ENCODE results near the gene FGD2. TPM values are rescaled to one million over a fixed set of nuclear protein-coding genes. Genes with fewer than 3 reads are reported as not detected.

FGD2 gene
- total and polyA plus RNA-seq, 8 donors: 0.98 to 13.2 (median 2.8) TPM

- intact Hi-C loops (cut with DNase I): loop anchor here in 1 of 3 donors (10.0 kb wide), 2 partner anchors 127 to 247 kb away; partner anchors contain the start of gene C6orf89
- TF ChIP-seq CTCF (IDR thresholded peaks at IDR 0.05): no peak
- WGBS, 2 donors: 73 to 78% methylated on average over 11 of the region's 11 CpGs
- FAIRE-seq (no peak), ATAC-seq (peak in 2 of 4 donors; percentile 6 to 40), DNase-seq (no peak)
- no peaks in the 10 kb centered on the region for H3K4me1 ChIP-seq
- no peaks in the 10 kb centered on the region for H3K36me3 ChIP-seq
- no peaks in the 10 kb centered on the region for H3K9me3 ChIP-seq
- no peaks in the 10 kb centered on the region for H3K27me3 ChIP-seq
- no peak overlapping the region for H3K4me3 ChIP-seq
- H3K27ac ChIP-seq: no peak overlapping the region
Measured at GRCh38 chr6:37011656-37012378, 6.4 kb downstream of the FGD2 start.

DNA sequence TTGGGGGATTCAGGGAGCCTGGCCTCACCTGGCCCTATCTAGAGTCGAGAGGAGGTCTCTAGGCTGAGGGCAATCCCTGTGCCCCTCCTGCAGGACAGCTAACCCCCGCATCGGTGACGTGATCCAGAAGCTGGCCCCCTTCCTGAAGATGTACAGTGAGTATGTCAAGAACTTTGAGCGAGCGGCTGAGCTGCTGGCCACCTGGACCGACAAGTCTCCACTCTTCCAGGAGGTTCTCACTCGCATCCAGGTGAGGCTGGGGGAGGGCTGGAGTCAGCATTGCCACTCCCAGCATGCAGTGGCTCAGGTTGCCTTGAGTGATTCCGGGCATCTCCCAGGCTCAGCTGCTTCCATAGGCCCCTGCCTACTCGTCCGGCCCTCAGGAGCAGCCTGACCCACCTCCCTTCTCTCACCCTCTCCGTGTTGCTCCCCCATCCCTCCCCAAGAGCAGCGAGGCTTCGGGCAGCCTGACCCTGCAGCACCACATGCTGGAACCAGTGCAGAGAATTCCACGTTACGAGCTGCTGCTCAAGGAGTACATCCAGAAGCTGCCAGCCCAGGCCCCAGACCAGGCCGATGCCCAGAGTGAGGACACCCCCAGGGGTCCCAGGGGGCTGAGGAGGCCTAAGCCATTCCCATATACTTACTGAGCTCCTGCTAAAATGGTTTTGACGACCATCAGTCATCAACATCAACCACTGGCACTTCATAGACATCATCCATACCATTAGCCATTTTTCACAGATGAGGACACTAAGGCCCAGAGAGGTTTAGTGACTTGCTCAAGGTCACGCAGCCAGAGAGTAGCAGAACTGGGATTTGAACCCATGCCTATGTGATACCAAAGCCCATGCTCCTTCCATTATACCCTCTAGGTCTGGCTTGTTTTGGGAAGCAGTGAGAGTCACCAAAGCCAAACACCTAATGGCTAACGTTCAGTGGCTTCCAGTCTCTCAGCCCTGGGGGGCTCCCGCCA, 8.3 kb downstream of the FGD2 start:
- WGBS, 2 donors: 86 to 90% methylated on average over 21 of the region's 21 CpGs
- Histone ChIP-seq H3K9me3 (no peaks in the 10 kb centered on the region), H3K27me3 (no peaks in the 10 kb centered on the region), H3K36me3 (no peaks in the 10 kb centered on the region), H3K4me3 (no peak overlapping the region), H3K27ac (no peak overlapping the region), H3K4me1 (peaks cover 2 to 7% (median 4%) of the 10 kb centered on the region in 3 donors)
- intact Hi-C loops (cut with DNase I): loop anchor here in 1 of 3 donors (10.0 kb wide), 2 partner anchors 129 to 249 kb away; partner anchors contain the start of gene C6orf89
- no peak for ATAC-seq
- no peak for FAIRE-seq
- no peak for TF ChIP-seq CTCF (IDR thresholded peaks at IDR 0.05)
- DNase-seq: no peak

- WGBS, 2 donors: 85 to 92% methylated on average over 12 of the region's 12 CpGs
- FAIRE-seq (no peak), ATAC-seq (no peak), DNase-seq (no peak)
- intact Hi-C loops (cut with DNase I): loop anchor here in 1 of 3 donors (10.0 kb wide), 2 partner anchors 130 to 250 kb away; partner anchors contain the start of gene C6orf89
- Histone ChIP-seq H3K27ac (no peak overlapping the region), H3K4me1 (peaks cover 5 to 12% (median 9%) of the 10 kb centered on the region in 3 donors), H3K4me3 (no peak overlapping the region), H3K9me3 (no peaks in the 10 kb centered on the region), H3K27me3 (no peaks in the 10 kb centered on the region), H3K36me3 (no peaks in the 10 kb centered on the region)
- TF ChIP-seq CTCF (IDR thresholded peaks at IDR 0.05): no peak
Measured at GRCh38 chr6:37014667-37015066, 9.2 kb downstream of the FGD2 start.

- Histone ChIP-seq H3K4me1 (peaks cover 5 to 17% (median 9%) of the 10 kb centered on the region in 3 donors), H3K36me3 (no peaks in the 10 kb centered on the region), H3K27ac (no peak overlapping the region), H3K27me3 (no peaks in the 10 kb centered on the region), H3K9me3 (no peaks in the 10 kb centered on the region), H3K4me3 (no peak overlapping the region)
- intact Hi-C loops (cut with DNase I): loop anchor here in 1 of 3 donors (10.0 kb wide), 2 partner anchors 131 to 251 kb away; partner anchors contain the start of gene C6orf89
- no peak for TF ChIP-seq CTCF (IDR thresholded peaks at IDR 0.05)
- WGBS, 2 donors: 80 to 89% methylated on average over 9 of the region's 9 CpGs
- DNase-seq: no peak
- ATAC-seq: no peak
- FAIRE-seq: no peak
Measured at GRCh38 chr6:37015532-37015931, 10.1 kb downstream of the FGD2 start.
